ENCODE results near the gene VAPA. TPM values are rescaled to one million over a fixed set of nuclear protein-coding genes. Genes with fewer than 3 reads are reported as not detected.

Gene VAPA
- total and polyA plus RNA-seq, 9 of the 15 experiments (the other 6 are each of a cell fraction or from before 2014, with no cell fraction given) = 219 to 902 (median 526) TPM

GRCh38 chr18:9884532-9885140 lies 29.2 kb upstream of the VAPA start (continued):
- TF ChIP-seq YY1 (IDR thresholded peaks at IDR 0.05; ENCODE audit: borderline replicate concordance in 1 of 3, control insufficient read depth in 1 of 3, extremely low read depth in 1 of 3, insufficient read depth in 3 of 3, insufficient read length in 1 of 3, insufficient replicate concordance in 2 of 3, low read depth in 1 of 3, low read length in 2 of 3) (no peak), L3MBTL2 (IDR thresholded peaks at IDR 0.05) (peak; percentile 34; the same call in 1 of the 2 replicates), ZNF449 (CRISPR knock-in tag; IDR thresholded peaks at IDR 0.05) (peak; percentile 45; the same call in 1 of the 2 replicates), HMG20B (CRISPR knock-in tag; IDR thresholded peaks at IDR 0.05) (no peak), RBM39 (optimal IDR thresholded peaks at IDR 0.05; ENCODE audit: low read depth, low read length) (no peak), TBP (optimal IDR thresholded peaks at IDR 0.05; ENCODE audit: low read depth, low read length) (peak; percentile 5), POLR3G (IDR thresholded peaks at IDR 0.05; ENCODE audit: extremely low read depth, insufficient read length, insufficient replicate concordance) (no peak), EHMT2 (IDR thresholded peaks at IDR 0.05) (no peak), ZNF134 (CRISPR knock-in tag; conservative IDR thresholded peaks at IDR 0.05) (0 out of 2 replicates have a peak, but pooled peaks have one; percentile 6), ZNF740 (CRISPR knock-in tag; IDR thresholded peaks at IDR 0.05) (no peak), ZNF740 (tag; IDR thresholded peaks at IDR 0.05) (0 out of 4 replicates have a peak, but pooled peaks of 1 of the 2 experiments have one; percentile 25), RBM25 (IDR thresholded peaks at IDR 0.05; ENCODE audit: low read depth, low read length, severe bottlenecking) (no peak), ZNF77 (CRISPR knock-in tag; IDR thresholded peaks at IDR 0.05) (no peak)
- TF ChIP-seq, protein P1, sequence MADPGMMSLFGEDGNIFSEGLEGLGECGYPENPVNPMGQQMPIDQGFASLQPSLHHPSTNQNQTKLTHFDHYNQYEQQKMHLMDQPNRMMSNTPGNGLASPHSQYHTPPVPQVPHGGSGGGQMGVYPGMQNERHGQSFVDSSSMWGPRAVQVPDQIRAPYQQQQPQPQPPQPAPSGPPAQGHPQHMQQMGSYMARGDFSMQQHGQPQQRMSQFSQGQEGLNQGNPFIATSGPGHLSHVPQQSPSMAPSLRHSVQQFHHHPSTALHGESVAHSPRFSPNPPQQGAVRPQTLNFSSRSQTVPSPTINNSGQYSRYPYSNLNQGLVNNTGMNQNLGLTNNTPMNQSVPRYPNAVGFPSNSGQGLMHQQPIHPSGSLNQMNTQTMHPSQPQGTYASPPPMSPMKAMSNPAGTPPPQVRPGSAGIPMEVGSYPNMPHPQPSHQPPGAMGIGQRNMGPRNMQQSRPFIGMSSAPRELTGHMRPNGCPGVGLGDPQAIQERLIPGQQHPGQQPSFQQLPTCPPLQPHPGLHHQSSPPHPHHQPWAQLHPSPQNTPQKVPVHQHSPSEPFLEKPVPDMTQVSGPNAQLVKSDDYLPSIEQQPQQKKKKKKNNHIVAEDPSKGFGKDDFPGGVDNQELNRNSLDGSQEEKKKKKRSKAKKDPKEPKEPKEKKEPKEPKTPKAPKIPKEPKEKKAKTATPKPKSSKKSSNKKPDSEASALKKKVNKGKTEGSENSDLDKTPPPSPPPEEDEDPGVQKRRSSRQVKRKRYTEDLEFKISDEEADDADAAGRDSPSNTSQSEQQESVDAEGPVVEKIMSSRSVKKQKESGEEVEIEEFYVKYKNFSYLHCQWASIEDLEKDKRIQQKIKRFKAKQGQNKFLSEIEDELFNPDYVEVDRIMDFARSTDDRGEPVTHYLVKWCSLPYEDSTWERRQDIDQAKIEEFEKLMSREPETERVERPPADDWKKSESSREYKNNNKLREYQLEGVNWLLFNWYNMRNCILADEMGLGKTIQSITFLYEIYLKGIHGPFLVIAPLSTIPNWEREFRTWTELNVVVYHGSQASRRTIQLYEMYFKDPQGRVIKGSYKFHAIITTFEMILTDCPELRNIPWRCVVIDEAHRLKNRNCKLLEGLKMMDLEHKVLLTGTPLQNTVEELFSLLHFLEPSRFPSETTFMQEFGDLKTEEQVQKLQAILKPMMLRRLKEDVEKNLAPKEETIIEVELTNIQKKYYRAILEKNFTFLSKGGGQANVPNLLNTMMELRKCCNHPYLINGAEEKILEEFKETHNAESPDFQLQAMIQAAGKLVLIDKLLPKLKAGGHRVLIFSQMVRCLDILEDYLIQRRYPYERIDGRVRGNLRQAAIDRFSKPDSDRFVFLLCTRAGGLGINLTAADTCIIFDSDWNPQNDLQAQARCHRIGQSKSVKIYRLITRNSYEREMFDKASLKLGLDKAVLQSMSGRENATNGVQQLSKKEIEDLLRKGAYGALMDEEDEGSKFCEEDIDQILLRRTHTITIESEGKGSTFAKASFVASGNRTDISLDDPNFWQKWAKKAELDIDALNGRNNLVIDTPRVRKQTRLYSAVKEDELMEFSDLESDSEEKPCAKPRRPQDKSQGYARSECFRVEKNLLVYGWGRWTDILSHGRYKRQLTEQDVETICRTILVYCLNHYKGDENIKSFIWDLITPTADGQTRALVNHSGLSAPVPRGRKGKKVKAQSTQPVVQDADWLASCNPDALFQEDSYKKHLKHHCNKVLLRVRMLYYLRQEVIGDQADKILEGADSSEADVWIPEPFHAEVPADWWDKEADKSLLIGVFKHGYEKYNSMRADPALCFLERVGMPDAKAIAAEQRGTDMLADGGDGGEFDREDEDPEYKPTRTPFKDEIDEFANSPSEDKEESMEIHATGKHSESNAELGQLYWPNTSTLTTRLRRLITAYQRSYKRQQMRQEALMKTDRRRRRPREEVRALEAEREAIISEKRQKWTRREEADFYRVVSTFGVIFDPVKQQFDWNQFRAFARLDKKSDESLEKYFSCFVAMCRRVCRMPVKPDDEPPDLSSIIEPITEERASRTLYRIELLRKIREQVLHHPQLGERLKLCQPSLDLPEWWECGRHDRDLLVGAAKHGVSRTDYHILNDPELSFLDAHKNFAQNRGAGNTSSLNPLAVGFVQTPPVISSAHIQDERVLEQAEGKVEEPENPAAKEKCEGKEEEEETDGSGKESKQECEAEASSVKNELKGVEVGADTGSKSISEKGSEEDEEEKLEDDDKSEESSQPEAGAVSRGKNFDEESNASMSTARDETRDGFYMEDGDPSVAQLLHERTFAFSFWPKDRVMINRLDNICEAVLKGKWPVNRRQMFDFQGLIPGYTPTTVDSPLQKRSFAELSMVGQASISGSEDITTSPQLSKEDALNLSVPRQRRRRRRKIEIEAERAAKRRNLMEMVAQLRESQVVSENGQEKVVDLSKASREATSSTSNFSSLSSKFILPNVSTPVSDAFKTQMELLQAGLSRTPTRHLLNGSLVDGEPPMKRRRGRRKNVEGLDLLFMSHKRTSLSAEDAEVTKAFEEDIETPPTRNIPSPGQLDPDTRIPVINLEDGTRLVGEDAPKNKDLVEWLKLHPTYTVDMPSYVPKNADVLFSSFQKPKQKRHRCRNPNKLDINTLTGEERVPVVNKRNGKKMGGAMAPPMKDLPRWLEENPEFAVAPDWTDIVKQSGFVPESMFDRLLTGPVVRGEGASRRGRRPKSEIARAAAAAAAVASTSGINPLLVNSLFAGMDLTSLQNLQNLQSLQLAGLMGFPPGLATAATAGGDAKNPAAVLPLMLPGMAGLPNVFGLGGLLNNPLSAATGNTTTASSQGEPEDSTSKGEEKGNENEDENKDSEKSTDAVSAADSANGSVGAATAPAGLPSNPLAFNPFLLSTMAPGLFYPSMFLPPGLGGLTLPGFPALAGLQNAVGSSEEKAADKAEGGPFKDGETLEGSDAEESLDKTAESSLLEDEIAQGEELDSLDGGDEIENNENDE (IDR thresholded peaks at IDR 0.05; ENCODE audit: low read depth, low read length) = no peak
